SK-N-MC (cell line): ENCODE measurements around the gene UQCRH.
"Not testable (repeated sequence)": the region's sequence is repeated elsewhere in the genome, so short reads cannot be mapped to it uniquely, and the experiment has no call there.

ENCODE experiments used
- DNase-seq: peaks from one replicate; pipeline ENCODE4 v3.0.0-alpha.2; 2011; ENCODE audit warnings: low read depth, low spot score
- H3K27ac ChIP-seq: fragments of 200-600 bp; sonication (generic); 2 replicates; pipeline ENCODE4 v1.5.1; 2016; ENCODE audit warnings: mixed run types
- H3K36me3 ChIP-seq: fragments of 200-600 bp; sonication (generic); 2 replicates; pipeline ENCODE4 v1.6.1; 2017; ENCODE audit warnings: antibody characterized with exemption, low read length, mixed read lengths; ENCODE audit not compliant: insufficient read depth
- H3K4me3 ChIP-seq: fragments of 200-600 bp; sonication (generic); 2 replicates; pipeline ENCODE4 v1.5.1; 2016
- H3K9ac ChIP-seq: fragments of 200-600 bp; sonication (generic); 2 replicates; pipeline ENCODE4 v1.8.0; 2017; ENCODE audit warnings: mixed run types, mixed read lengths; ENCODE audit not compliant: insufficient read length
- H3K9me3 ChIP-seq: fragments of 200-600 bp; sonication (generic); 2 replicates; pipeline ENCODE4 v1.6.1; 2017; ENCODE audit warnings: low read depth, mild to moderate bottlenecking, antibody characterized with exemption, low read length, moderate library complexity, mixed read lengths
- EZH2 ChIP-seq: fragments of 200-600 bp; sonication (generic); IDR thresholded peaks from one replicate; pipeline ENCODE4 v1.6.1; 2017; ENCODE audit warnings: antibody characterized with exemption
- FOXP2 ChIP-seq: optimal IDR thresholded peaks from 2 replicates; pipeline ENCODE3; 2011; ENCODE audit warnings: mild to moderate bottlenecking, moderate library complexity; ENCODE audit not compliant: insufficient read depth; ENCODE audit errors: extremely low read length, control extremely low read depth
- POLR2AphosphoS5 ChIP-seq: IDR thresholded peaks from 2 replicates; pipeline ENCODE4 v1.6.1; 2012; ENCODE audit warnings: mild to moderate bottlenecking, low read depth, low read length, borderline replicate concordance

UQCRH gene

GRCh38 chr1:46331786-46332540 lies 28.5 kb downstream of the UQCRH start:
- H3K9me3 ChIP-seq, H3K27ac ChIP-seq, DNase-seq, H3K36me3 ChIP-seq, H3K4me3 ChIP-seq, H3K9ac ChIP-seq: not testable (repeated sequence)

DNA sequence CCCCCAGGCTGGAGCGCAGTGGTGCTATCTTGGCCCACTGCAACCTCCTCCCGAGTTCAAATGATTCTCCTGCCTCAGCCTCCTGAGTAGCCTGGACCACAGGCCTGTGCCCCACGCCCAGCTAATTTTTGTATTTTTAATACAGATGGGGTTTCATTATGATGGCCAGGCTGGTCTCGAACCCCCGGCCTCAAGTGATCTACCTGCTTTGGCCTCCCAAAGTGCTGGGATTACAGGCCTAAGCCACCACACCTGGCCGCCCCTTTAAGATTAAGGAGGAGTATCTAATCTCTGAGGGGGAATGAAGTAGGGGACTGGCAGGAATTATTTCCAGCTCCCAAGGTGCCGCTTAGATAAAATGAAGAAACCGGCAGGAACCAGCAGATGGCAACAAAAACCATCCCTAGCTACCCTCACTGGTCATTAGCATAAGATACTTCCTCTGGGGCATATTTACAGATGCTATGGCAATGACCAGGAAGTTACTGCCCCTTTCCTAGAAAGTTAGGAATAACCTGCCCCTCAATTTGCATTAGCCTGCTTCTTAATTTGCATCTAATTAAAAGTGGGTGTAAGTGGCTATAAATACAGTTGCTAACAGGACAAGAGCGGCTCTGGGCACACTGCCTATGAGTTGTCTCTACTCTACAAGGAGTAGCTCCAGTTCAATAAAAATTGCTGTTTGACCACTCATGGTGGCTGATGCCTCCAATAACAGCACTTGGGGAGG lies 30.0 kb downstream of the UQCRH start:
- no peak for TF ChIP-seq POLR2AphosphoS5
- no peak for TF ChIP-seq FOXP2
- no peak for TF ChIP-seq EZH2
- no peak for DNase-seq
- no peaks in the 10 kb centered on the region for H3K9me3 ChIP-seq
- no peaks in the 10 kb centered on the region for H3K36me3 ChIP-seq
- H3K9ac ChIP-seq, result no peak overlapping the region
- no peak overlapping the region for H3K4me3 ChIP-seq
- no peak overlapping the region for H3K27ac ChIP-seq

DNA sequence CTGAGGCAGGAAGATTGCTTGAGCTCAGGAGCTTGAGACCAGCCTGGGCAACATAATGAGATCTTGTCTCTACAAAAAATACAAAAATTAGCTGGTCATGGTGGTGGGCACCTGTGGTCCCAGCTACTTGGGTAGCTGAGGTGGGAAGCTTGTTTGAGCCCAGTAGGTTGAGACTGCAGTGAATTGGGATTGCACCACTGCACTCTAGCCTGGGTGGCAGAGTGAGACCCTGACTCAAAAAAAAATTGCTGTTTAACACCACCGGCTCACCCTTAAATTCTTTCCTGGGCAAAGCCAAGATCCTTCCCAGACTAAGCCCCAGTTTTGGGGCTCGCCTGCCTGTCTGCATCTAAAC lies 30.5 kb downstream of the UQCRH start:
- H3K4me3 ChIP-seq, result no peak overlapping the region
- H3K36me3 ChIP-seq, result no peaks in the 10 kb centered on the region
- DNase-seq, result no peak
- no peak overlapping the region for H3K9ac ChIP-seq
- no peak overlapping the region for H3K27ac ChIP-seq
- H3K9me3 ChIP-seq, result no peaks in the 10 kb centered on the region
- TF ChIP-seq FOXP2 (no peak), POLR2AphosphoS5 (no peak), EZH2 (no peak)

DNA sequence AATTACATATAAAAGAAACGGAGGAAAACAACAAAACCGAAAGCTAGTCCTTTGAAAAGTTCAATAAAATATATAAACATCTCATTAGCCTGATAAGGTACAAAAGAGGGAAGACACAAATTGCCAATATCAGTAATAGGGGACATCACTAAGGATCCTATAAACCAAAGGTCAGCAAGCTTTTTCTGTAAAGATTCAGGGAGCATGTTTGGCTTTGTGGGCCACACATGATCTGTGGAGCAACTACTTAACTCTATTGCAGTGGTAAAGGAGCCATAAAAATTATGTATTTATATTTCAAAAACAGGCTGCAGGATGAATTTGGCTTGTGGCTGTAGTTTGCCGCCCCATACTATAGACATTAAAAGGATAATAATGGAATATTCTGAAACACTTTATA lies 31.6 kb downstream of the UQCRH start:
- Histone ChIP-seq H3K9me3 (no peaks in the 10 kb centered on the region), H3K4me3 (no peak overlapping the region), H3K36me3 (no peaks in the 10 kb centered on the region), H3K9ac (no peak overlapping the region), H3K27ac (no peak overlapping the region)
- no peak for TF ChIP-seq EZH2
- no peak for TF ChIP-seq POLR2AphosphoS5
- no peak for TF ChIP-seq FOXP2
- DNase-seq, result no peak

- not testable (repeated sequence) for DNase-seq, H3K36me3 ChIP-seq, H3K9me3 ChIP-seq, H3K9ac ChIP-seq, H3K27ac ChIP-seq, H3K4me3 ChIP-seq
These were observed 33.9 kb downstream of the UQCRH start for GRCh38 chr1:46337409-46337808.

GRCh38 chr1:46340404-46341221 lies 37.1 kb downstream of the UQCRH start, which contains the start of gene NSUN4:
TSS of gene NSUN4 (plus strand) at chr1:46340807. CDS start at chr1:46340827, 20 bp downstream.
- TF ChIP-seq POLR2AphosphoS5 (peak; percentile 98), EZH2 (no peak), FOXP2 (no peak)
- Histone ChIP-seq H3K36me3 (peaks cover 26% of the 10 kb centered on the region; the same call in 1 of the 2 replicates), H3K9me3 (no peaks in the 10 kb centered on the region), H3K9ac (peak within 1 kb of the TSS; percentile 98), H3K27ac (peak within 1 kb of the TSS; percentile 96), H3K4me3 (peak within 1 kb of the TSS; percentile 99)
- DNase-seq, result peak; percentile 47

- Histone ChIP-seq H3K36me3 (peaks cover 28% of the 10 kb centered on the region; the same call in 1 of the 2 replicates), H3K4me3 (peak overlapping the region; percentile 99), H3K27ac (peak overlapping the region; percentile 96; the same call in 1 of the 2 replicates), H3K9ac (peak overlapping the region; percentile 98), H3K9me3 (no peaks in the 10 kb centered on the region)
- TF ChIP-seq POLR2AphosphoS5 (no peak), EZH2 (no peak), FOXP2 (no peak)
- no peak for DNase-seq
These were observed 38.0 kb downstream of the UQCRH start for GRCh38 chr1:46341222-46342083.

- Histone ChIP-seq H3K9me3 (no peaks in the 10 kb centered on the region), H3K27ac (no peak overlapping the region), H3K4me3 (peak overlapping the region; percentile 99; the same call in 1 of the 2 replicates), H3K9ac (no peak overlapping the region), H3K36me3 (peaks cover 34% of the 10 kb centered on the region)
- TF ChIP-seq FOXP2 (no peak), POLR2AphosphoS5 (no peak), EZH2 (no peak)
- DNase-seq, result no peak
These were observed 38.7 kb downstream of the UQCRH start for GRCh38 chr1:46342084-46342656.
